Measurements from ENCODE around the gene ZBTB6.

GRCh38 chr9:122948313-122948712 is 35.2 kb upstream of the ZBTB6 start:
- TF ChIP-seq, protein P1, sequence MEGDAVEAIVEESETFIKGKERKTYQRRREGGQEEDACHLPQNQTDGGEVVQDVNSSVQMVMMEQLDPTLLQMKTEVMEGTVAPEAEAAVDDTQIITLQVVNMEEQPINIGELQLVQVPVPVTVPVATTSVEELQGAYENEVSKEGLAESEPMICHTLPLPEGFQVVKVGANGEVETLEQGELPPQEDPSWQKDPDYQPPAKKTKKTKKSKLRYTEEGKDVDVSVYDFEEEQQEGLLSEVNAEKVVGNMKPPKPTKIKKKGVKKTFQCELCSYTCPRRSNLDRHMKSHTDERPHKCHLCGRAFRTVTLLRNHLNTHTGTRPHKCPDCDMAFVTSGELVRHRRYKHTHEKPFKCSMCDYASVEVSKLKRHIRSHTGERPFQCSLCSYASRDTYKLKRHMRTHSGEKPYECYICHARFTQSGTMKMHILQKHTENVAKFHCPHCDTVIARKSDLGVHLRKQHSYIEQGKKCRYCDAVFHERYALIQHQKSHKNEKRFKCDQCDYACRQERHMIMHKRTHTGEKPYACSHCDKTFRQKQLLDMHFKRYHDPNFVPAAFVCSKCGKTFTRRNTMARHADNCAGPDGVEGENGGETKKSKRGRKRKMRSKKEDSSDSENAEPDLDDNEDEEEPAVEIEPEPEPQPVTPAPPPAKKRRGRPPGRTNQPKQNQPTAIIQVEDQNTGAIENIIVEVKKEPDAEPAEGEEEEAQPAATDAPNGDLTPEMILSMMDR (IDR thresholded peaks at IDR 0.05) = no peak
- TF ChIP-seq POLR2A (IDR thresholded peaks at IDR 0.05) = no peak
- TF ChIP-seq POLR2AphosphoS5 (IDR thresholded peaks at IDR 0.05) = no peak

Data from breast epithelium (tissue), 3 donors.